NCI-H2029 treated with DMSO at 0.1 percent for 48 hours (cell line): ENCODE data around the gene TMEM91.
A peak's percentile ranks its signal among the peaks of the same experiment; 100 is the strongest.
"Not testable (repeated sequence)": the region's sequence is repeated elsewhere in the genome, so short reads cannot be mapped to it uniquely, and the experiment has no call there.

ENCODE experiments used
- DNase-seq: peaks from one replicate; lab custom pipeline; 2025; lab: John Stamatoyannopoulos, UW

TMEM91 gene

GRCh38 chr19:41353466-41354342 is 22.6 kb upstream of the TMEM91 start, which contains the start of gene TGFB1:
TSS of gene TGFB1 (minus strand) at chr19:41353922. CDS start at chr19:41353044, 878 bp downstream.
- DNase-seq, result no peak

DNA sequence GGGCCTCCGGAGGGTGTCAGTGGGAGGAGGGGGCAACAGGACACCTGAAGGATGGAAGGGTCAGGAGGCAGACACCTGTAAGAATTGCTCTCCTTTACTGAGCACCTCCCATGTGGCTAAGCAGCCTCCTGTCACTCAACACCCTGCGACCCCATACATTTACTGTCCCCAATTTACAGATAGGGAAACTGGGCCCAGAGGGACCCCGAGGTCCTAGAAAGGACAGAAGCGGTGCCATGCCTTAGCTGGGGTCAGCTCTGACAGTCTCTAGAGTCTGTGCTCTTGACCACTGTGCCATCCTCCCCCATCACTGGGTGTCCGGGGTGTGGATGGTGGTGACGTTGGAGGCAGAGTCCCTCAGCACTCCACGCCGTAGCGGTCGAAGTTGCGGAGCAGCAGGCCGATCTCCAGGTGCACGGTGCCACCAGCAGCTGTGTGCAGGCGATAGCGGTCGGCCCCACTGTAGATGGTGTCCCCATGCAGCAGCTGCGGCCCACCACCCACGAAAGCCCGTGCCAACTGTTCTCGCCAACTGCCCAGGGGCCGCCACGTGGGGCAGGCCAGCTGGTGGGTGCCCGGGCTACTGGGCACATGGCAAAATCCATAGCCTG is 21.9 kb upstream of the TMEM91 start:
- no peak for DNase-seq

DNA sequence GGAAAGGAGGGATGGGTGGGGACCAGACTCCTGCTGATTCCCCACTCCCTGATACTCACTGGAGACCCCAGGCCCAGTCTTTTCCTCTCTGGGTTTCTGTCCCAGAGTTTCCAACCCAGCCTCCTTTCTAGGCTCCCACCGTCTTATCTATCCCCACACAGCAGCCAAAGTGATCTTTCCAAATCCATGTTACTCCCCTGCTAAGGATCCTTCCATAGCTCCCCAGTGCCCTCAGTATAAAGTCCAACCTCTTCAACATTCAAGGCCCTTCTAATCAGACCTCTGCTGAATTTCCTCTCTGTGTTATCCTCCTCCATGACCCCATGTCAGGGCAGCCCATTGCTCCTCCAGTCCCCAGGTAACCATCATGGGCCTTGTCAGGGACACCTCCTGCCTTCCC is 21.3 kb upstream of the TMEM91 start:
- DNase-seq, result no peak

DNA sequence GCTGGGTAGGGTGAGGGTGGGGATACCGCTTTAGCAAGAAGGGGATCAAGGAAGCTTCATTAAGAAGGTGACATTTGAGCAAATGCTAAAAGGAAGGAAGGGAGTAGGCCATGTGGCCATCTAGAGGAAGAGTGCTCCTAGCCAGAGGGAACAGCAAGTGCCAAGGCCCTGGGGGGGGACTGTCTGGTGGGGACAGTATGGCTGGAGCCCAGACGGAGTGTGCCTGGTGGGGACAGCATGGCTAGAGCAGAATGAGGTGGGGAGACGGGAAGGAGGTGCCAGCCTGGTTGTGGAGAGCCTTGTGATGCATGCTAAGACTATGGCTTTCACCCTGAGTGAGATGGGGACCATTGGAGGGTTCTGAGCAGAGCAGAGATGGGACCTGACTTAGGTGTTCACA is 20.5 kb upstream of the TMEM91 start:
- no peak for DNase-seq

GRCh38 chr19:41356984-41357739 is 19.2 kb upstream of the TMEM91 start:
- no peak for DNase-seq

DNA sequence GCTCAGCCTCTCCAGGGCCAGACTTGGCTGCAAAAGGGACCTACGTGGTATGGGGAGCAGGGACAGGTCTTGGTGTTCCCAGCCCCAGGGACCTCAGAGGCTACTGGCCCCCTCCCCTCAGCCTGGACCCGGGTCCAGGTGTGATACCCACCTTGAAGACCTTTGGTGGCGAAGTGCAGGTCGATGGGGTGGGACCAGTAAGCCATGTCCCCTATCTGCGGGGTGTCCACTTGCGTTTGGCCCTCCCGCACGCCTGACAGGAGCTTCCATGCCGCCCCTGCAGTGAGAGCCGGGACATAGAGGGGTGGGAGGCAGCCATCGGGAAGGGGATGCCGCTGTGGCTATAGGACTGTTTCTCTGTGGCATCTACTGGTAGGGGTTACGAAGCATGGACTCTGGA is 18.6 kb upstream of the TMEM91 start:
- no peak for DNase-seq

- no peak for DNase-seq
Observed at GRCh38 chr19:41359741-41360140, 16.6 kb upstream of the TMEM91 start.

DNA sequence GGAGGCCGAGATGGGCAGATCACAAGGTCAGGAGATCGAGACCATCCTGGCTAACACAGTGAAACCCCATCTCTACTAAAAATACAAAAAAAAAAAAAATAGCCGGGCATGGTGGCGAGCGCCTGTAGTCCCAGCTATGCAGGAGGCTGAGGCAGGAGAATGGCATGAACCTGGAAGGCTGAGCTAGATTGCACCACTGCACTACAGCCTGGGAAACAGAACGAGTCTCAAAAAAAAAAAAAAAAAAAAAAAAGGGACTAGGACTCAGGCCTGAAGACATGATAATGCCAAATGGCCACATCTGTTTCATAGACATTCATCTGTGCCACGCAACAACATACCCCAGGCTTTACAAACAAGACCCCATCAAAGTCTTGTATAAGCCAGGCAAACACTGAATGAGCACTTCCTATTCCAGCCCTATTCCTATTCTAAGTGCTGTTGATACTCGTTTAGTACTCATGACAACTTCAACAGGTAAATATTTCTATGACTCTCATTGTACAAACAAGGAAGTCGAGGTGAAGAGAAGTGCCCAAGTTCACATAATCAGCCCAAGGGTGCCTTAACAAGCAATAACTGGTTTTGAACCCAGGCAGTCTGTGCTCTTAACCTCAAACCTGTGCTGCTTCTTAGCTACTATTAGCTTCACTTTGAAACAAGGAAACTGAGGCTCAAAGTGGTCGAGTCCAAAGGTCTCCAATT is 14.0 kb upstream of the TMEM91 start:
- DNase-seq, result peak; percentile 67

- DNase-seq, result no peak
Observed at GRCh38 chr19:41363371-41363752, 13.0 kb upstream of the TMEM91 start.

- DNase-seq, result peak; percentile 95
Observed at GRCh38 chr19:41363753-41364523, 12.4 kb upstream of the TMEM91 start, which contains the start of gene B9D2. TSS of gene B9D2 (minus strand) at chr19:41364149. CDS start at chr19:41363519, 630 bp downstream.

DNA sequence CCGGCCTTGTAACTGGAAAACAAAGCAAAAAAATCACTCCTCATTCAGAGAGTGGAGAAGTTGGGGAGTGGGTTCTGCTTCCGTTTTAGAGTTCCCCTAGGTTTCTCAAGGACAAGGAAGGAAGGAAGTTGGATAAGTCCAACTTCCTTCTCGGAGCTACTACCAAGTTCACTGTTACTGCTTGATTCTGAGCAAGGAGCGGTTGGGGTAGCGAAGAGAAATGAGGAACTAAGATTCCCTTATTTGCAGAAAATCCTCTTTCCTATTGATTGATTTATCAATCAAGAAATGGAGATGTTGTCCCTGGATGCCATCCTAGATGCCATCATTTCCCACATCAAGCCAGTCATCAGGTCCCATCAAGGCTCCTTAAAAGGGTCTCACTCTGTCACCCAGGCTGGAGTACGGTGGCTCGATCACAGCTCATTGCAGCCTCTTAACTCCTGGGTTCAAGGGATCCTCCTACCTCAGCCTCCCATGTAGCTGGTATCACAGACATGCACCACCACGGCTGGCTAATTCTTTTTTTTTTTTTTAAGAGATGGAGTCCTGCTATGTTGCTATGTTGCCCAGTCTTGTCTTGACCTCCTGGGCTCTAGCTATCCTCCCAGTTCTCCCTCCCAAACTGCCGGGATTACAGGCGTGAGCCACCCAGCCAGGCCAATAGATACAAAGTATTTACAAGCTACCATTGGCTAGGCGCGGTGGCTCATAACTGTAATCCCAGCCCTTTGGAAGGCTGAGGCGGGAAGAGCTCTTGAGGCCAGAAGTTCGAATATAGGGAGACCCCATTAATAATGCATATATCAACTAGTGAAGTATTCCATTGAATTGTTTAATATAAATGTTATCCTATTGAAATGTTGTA is 11.6 kb upstream of the TMEM91 start:
- no peak for DNase-seq

- no peak for DNase-seq
Observed at GRCh38 chr19:41366089-41366488, 10.2 kb upstream of the TMEM91 start.

DNA sequence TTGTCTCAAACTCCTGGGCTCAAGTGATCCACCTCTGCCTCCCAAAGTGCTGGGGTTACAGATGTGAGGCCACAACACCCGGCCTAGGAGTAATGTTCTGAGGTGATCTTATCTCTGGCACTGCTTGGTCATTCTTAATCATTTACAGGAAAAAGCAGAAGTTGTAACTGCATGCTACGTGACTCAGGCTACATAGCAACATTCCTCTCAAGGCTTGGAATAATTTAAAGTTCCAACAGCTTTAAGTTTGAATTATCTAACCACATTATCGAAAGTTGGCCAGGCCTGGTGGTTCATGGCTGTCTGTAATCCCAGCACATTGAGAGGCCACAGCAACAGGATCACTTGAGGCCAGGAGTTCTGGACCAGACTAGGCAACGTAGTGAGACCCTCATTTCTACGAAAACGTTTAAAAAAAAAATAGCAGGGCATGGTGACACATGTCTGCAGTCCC is 8.5 kb upstream of the TMEM91 start:
- no peak for DNase-seq

DNA sequence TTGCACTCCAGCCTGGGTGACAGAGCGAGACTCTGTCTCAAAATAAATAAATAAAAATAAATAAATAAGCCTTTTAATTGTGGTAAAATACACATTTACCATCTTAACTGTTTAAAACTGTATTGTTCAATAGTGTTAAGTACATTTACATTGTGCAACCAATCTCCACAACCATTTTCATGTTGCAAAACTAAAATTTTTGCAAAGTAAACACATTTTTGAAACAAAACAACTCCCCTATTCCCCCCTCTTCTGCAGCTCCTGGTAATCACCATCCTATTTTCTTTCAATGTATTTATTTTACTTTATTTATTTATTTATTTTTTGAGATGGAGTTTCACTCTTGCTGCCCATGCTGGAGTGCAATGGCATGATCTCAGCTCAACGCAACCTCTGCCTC is 6.6 kb upstream of the TMEM91 start:
- DNase-seq, result no peak

DNA sequence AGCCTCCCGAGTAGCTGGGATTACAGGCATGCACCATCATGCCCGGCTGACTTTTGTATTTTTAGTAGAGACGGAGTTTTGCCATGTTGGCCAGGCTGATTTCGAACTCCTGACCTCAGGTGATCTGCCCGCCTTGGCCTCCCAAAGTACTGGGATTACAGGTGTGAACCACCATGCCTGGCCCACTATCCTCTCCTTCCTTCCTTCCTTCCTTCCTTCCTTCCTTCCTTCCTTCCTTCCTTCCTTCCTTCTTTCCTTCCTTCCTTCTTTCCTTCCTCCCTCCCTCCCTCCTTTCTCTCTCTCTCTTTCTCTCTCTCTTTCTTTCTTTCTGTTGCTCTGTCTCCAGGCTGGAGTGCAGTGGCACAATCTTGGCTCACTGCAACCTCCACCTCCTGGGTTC is 5.2 kb upstream of the TMEM91 start:
- not testable (repeated sequence) for DNase-seq

DNA sequence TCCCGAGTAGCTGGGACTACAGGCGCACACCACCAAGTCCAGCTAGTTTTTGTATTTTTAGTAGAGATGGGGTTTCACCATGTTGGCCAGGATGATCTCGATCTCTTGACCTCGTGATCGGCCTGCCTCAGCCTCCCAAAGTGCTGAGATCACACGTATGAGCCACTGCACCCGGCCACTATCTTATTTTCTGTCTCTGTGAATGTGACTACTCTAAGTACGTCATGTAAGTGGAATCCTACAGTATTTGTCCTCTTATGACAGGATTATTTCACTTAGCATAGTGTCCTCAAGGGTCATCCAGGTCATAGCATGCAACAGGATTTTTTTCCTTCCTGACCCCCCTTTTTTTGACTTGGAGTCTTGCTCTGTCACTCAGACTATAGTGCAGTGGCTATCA is 4.8 kb upstream of the TMEM91 start:
- no peak for DNase-seq

DNA sequence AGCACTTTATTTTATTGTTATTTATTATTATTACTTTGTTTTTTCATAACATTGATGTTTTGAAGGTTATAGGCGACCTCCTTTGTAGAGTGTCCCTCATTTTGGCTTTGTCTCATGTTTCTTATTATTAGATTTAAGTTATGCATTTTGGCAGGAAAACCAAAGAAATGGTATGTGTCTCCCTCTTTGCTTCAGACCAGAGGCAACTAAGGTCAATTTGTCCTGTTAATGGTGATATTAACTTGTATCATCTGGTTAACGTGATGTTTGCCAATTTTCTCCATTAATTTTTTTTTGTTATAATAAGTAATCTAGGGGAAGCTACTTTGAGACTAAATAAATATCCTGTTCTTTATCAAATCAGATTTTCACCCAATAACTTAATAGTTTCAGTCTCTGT is 3.8 kb upstream of the TMEM91 start:
- no peak for DNase-seq

GRCh38 chr19:41373993-41374392 is 2.3 kb upstream of the TMEM91 start:
- DNase-seq, result peak; percentile 88

- DNase-seq, result no peak
Observed at GRCh38 chr19:41376998-41377365, 649 bp downstream of the TMEM91 start.

DNA sequence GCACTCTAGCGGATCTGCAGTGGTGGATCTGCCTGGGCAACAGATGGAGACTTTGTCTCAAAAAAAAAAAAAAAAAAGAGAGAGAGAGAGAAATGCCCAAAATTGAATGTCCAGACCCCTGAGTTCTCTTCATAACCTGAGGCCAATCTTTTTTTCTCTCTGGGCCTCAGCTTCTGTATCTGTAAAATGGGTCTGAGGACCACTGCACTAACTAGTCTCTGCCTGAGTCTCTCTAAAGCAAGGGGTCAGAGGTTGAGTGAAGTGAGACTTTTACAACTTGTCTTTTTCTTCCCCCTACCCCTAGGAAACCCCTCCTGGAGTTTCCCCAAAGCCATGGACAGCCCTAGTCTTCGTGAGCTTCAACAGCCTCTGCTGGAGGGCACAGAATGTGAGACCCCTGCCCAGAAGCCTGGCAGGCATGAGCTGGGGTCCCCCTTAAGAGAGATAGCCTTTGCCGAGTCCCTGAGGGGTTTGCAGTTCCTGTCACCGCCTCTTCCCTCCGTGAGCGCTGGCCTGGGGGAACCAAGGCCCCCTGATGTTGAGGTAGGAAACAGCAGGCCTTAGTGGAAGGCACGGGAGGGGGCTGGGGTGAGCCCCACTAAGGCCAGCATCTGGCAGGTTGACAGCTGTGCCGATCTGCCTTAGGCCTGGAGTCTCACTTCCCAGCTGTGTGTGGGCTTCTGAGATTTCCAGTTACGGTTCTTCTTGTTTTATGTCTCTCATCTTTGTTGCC is 1.8 kb downstream of the TMEM91 start:
- DNase-seq, result no peak
